ENCODE measurements around the gene ZNF783.

GRCh38 chr7:149302222-149302621 lies 40.2 kb downstream of the ZNF783 start:
- TF ChIP-seq, protein P1, sequence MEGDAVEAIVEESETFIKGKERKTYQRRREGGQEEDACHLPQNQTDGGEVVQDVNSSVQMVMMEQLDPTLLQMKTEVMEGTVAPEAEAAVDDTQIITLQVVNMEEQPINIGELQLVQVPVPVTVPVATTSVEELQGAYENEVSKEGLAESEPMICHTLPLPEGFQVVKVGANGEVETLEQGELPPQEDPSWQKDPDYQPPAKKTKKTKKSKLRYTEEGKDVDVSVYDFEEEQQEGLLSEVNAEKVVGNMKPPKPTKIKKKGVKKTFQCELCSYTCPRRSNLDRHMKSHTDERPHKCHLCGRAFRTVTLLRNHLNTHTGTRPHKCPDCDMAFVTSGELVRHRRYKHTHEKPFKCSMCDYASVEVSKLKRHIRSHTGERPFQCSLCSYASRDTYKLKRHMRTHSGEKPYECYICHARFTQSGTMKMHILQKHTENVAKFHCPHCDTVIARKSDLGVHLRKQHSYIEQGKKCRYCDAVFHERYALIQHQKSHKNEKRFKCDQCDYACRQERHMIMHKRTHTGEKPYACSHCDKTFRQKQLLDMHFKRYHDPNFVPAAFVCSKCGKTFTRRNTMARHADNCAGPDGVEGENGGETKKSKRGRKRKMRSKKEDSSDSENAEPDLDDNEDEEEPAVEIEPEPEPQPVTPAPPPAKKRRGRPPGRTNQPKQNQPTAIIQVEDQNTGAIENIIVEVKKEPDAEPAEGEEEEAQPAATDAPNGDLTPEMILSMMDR (IDR thresholded peaks at IDR 0.05 in 8 of 11, conservative IDR thresholded peaks at IDR 0.05 in 3 of 11), result no peak
- no peak for TF ChIP-seq POLR2A (IDR thresholded peaks at IDR 0.05)

Data from spleen (tissue), 7 donors.